GM21360 (cell line): ENCODE results near the gene CACNA1D.
"Not testable (repeated sequence)": the region's sequence is repeated elsewhere in the genome, so short reads cannot be mapped to it uniquely, and the experiment has no call there.

ENCODE experiments used
- ATAC-seq: cut with Tn5 transposase; IDR thresholded peaks from one replicate; pipeline ENCODE4 v1.9.1; 2021; ENCODE audit warnings: mild to moderate bottlenecking, moderate library complexity; ENCODE audit not compliant: unreplicated experiment

CACNA1D gene

DNA sequence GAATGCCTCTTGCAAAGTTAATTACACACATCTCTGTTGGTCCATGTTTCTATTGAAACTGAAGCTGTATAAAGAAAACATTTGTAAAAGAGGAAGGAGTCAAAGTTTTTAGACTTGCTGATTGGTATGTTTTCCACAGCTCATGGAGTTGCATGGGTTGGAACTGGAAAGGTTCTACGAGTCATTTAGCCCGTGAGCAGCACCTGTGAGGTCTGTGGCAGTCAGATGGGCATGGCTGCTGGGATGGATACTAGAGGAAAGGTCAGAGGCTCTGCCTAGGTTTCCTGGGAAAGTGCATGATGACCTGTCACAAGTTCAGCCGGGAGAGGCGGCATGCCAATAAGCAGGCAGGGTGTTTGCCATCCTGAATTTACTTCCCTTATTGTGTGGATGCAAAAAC lies 155.4 kb downstream of the CACNA1D start:
- ATAC-seq = no peak

DNA sequence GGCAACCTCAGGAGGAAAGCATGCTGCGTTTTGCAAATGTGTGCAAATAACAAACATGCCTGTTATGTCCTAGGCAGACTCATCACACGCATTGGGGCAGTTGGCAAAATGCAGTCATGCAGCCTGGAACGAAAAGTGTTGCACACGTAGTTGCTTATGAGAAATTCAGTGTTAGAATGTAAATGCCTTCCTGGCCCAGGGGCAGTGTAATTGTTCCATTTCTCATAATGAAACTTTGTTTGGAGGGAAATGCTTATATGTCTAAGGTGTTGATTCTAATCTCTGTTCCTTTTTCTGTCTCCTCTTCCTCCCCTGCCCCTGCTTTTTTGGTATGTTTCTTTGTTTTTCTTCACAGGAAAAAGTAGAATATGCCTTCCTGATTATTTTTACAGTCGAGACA lies 156.0 kb downstream of the CACNA1D start:
- ATAC-seq = peak; percentile 82

DNA sequence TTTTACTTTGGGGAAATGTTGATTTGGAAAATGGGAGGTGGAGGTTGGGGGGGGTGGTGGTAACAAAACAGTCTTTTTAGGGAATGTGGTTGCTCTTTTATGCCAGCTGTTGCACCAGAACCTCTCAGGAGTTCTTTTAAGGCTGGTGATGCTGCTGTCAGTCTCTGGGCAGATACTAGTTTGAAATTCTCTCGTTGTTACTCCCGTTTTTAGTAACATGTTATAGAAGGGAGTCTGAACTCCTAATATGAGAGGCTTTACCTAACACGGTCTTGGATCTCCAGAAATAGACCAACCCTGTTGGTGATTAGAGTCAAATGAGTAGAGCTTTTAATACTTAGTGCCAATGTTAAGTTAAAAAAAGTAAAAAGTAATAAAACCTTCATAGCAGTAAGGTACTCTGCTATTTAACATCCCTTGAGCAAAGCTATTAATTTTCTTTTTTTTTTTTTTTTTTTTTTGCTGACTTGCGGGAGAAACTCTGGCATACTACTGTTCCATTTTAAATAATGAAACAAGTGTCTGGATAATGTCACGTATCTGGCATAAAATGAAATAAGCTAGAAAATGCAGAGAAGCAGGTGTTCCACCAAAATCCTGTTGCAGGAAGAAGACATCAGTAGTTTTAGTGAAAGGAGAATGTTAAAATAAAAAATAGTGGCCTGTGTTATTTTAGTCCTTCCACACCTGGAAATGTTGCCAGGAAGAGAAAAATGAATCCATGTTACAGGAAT lies 156.7 kb downstream of the CACNA1D start:
- no peak for ATAC-seq

DNA sequence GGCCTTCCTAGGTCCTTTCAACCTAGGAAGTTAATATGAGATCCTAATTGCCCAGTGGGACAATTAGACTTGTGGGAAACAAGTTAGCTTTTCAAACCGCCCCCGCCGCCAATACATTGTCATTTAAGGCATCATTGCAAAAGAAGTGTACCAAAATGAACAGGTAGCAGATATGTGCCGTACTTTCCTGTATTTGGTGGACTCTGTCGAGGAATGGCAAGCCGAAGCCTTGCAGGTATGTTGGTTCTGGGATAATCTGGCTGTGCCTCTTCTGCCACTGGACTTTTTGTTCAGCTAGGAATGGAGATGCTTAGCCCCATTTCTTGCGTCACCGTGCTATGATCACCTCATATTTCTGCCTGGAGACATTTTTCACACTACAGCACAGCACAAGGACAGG lies 157.5 kb downstream of the CACNA1D start:
- ATAC-seq = no peak

DNA sequence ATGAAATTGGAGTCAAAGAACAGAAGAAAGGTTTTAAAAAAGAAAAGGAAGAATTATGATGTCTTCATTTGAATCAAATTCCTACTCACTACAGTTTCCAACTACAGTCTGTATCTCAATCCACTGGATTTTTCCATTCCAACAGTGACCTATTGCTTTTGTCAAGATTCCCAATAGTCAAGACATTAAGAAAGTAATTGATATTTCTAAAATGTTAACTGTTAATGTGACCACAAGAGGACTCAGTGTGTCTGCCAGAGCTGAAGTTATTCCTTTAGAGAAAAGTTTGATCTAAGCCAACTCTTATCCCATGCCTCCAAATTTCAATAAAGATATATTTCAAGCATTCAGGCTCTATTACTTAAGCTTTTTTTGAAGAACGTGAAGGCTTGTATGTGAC lies 163.2 kb downstream of the CACNA1D start:
- no peak for ATAC-seq

DNA sequence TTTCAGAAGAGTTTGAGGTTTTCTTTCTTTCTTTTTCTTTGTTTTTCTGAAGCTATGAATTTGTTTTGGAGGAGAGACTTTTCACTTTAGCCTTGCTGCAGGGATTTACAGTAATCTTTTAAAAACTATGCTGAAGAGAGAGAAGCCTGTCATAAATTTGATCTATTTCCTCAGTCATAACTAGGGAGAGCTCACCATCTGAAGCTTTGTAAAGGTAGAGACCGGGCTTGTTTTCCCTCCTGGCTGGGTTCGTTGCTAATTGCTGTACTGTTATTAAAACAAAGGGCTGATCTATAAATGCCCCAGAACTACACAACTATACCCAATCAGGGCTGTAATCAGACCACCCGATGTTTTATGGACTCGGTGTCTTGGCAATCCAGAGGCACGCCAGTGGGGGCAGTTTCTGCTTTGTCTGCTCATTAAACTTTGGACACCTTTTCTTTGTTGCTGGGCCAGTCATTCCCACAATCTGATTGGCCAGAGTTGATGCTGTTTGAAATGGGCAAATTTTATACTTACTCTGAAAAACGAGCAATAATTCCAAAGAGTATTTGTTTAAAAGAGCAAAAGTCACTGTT lies 164.3 kb downstream of the CACNA1D start:
- ATAC-seq = no peak

GRCh38 chr3:53659996-53660395 lies 165.6 kb downstream of the CACNA1D start:
- ATAC-seq = no peak

- no peak for ATAC-seq
Observed at GRCh38 chr3:53661480-53661879, 167.1 kb downstream of the CACNA1D start.

DNA sequence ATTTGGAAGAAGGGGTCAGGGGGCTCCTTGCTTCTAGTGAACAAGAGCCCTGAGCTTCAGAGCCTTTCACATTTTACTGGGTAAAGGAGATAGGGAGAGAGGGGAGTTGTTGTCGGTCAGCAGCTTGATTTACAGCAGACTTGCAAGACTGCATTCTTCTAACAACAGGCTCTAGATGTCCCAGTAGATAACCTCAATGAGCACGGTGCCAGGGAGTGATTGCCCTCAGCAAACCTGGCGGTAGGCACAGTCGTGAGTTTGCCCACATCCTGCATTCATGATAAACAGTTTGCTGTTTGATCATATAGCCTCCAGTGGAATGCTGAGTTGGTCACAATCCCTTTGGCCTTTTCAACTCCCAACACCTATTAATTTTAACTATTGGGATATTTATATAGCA lies 170.4 kb downstream of the CACNA1D start:
- not testable (repeated sequence) for ATAC-seq

GRCh38 chr3:53665608-53666425 lies 171.4 kb downstream of the CACNA1D start:
- no peak for ATAC-seq

- no peak for ATAC-seq
Observed at GRCh38 chr3:53668872-53669271, 174.5 kb downstream of the CACNA1D start.

GRCh38 chr3:53670721-53671120 lies 176.3 kb downstream of the CACNA1D start:
- no peak for ATAC-seq

DNA sequence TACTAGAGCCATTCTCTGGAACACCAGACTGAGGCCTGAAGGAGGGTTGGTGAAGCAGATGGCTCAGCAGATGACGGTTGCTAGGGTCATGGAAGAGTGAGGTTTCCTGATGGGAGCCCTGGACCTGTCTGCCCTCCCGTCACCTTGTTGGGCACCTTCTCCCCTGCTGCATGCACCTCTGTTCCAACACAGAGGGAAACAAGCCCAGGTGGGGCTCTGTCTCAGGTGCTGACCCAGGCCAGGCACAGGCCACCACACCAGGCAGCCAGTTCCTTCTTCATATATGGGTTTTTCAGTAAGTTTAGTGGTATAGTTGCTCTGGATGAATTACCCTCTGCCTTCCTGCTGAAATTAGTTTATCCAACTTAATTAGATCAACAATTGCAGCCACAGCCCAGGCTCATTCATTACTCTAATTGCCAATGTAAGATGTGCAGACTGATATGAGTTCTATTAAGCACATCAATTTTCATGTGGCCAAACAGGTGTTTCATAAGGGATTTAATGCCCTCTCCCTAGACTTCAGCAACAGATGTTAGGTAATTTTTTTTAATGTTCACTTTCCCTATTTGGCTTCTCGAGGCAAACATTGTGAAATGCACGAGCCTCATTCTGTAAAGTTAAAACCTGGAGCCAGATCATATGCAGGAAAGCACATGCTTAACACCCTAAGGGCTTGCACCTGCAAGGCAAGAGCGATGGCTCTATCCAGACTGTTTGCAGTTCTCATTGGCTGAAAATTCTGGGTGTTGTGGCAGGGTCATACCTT lies 177.0 kb downstream of the CACNA1D start:
- no peak for ATAC-seq

- no peak for ATAC-seq
Observed at GRCh38 chr3:53671961-53672299, 177.5 kb downstream of the CACNA1D start.

DNA sequence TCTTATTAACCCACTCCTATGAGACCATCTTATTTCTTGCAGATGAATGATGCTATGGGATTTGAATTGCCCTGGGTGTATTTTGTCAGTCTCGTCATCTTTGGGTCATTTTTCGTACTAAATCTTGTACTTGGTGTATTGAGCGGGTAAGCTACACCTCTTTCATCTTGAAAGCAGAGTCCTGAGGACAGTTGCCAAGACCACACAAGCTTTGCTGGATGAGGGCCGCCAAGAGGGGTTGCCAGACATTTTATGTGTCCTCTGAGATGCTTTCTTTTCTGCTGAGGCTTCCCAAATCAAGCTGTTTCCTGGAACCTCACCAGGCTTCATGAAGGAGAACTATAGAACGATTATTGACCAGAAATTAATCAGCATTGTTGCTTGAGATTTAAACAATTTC lies 178.6 kb downstream of the CACNA1D start:
- no peak for ATAC-seq

DNA sequence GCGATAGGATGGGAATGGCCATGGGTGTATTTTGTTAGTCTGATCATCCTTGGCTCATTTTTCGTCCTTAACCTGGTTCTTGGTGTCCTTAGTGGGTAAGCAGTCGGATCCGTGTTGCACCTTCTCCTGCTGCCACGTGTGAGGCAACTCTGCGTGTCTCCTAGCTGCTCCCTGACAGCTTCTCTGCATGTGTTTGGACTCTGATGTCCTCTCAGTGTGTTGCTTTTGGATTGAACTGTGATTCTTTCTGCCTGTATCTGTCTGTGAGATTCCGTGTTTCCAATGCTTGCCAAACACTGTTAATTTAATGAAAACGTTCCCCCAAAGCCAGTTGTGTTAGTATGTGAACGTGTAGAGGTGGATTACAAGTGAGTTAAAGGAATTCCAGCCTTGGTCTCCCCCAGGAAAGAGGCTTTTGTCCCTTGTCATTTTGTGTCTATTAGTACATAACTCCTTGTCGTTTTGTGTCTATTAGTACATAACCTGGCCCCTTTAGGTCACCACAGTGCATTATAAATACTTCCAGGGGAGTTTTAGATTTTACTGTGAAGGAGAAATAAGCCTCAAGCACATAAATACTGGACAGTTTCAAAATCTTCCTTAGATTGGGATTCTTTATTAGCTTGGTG lies 179.4 kb downstream of the CACNA1D start:
- no peak for ATAC-seq

DNA sequence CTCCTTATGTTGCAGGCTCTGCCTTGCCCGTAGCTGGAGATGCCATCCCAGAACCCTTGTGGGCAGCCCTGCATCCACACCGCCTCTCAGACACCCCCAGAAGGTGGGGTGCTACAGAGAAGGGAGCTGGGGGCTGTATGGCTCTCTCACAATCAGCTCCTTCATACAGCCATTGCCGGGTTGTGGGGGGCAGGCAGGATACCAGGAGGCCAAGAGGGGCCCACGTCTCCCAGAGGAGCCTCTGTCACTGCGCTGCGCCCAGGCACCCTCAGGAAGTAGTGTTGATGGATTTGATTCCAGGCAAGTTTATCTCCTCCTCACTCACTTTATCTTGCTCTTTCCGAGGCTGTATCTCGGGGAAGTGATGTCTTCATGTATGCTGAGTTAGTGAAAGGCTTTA lies 180.2 kb downstream of the CACNA1D start:
- ATAC-seq = no peak

DNA sequence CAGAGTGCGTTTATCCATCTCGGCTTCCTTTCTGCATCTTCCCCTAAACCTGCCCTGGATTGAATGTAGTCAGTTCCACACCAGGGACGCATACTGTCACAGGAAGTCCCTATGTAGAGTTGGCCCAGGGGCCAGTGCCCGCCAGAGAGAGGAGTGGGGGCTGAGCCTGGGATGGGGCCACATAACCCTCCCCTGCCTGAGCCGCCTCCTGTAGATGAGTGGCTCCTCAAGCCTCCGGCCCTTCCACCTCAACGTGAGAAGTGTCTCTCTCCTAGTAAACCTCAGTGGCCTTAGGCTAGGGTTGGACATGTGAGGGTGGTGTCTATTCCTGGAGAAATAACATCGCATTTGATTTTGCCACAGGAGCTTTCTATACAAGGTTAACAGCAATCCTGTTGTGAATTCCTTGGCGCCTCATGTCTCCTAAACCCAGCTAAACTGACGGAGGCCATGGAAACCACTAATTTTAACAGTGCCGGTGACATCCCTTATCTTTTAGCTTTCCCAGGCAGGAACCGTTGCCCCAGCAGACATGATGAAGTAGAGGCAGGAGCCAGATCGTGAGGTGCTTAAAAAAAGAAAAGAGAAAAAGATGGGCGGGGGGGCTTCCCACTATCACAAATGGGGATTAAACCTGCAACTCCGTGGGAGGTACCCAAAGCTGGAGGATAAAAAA lies 180.7 kb downstream of the CACNA1D start:
- no peak for ATAC-seq

DNA sequence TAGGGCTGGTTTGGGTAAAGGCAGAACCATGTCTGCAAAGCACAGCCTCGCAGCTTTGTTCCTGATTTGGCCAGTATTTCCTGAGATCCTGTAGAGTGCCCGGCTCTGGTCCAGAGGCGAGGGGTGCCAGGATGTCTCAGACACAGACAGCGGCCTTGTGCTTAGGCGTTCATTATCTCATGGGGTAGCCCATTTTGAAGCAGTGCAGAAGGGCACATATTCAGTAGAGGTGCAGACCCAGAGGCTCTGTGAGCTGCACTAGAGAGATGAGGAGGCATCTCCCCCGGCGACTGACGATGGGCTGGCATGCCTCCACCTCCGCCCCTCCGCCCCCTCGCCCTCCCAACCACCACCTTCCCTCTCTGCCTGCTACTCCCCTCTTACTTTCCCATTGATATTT lies 181.5 kb downstream of the CACNA1D start:
- no peak for ATAC-seq

GRCh38 chr3:53677413-53677812 lies 183.0 kb downstream of the CACNA1D start:
- ATAC-seq = no peak
